DMS79 (cell line): ENCODE measurements around the gene LENG1.

Source experiments
- DNase-seq: peaks from one replicate; lab custom pipeline; 2025; lab: John Stamatoyannopoulos, UW

Gene LENG1

GRCh38 chr19:54164369-54165068 is 5.0 kb upstream of the LENG1 start:
- DNase-seq, result no peak

GRCh38 chr19:54162884-54163283 is 3.4 kb upstream of the LENG1 start:
- DNase-seq, result no peak

- DNase-seq, result peak; percentile 13
These were observed 2.8 kb upstream of the LENG1 start for GRCh38 chr19:54162241-54162805.

GRCh38 chr19:54160854-54161253 is 1.3 kb upstream of the LENG1 start:
- no peak for DNase-seq

GRCh38 chr19:54160182-54160811 is 776 bp upstream of the LENG1 start:
- DNase-seq, result peak; percentile 74

GRCh38 chr19:54158812-54159351 is 639 bp downstream of the LENG1 start:
- DNase-seq, result no peak

- no peak for DNase-seq
These were observed 2.6 kb downstream of the LENG1 start for GRCh38 chr19:54156953-54157352.

GRCh38 chr19:54156490-54156889 is 3.0 kb downstream of the LENG1 start:
- DNase-seq, result no peak

GRCh38 chr19:54155694-54156093 is 3.8 kb downstream of the LENG1 start:
- DNase-seq, result no peak

- DNase-seq, result no peak
These were observed 4.7 kb downstream of the LENG1 start for GRCh38 chr19:54154603-54155345.

GRCh38 chr19:54153731-54154326 is 5.7 kb downstream of the LENG1 start:
- no peak for DNase-seq

- DNase-seq, result no peak
These were observed 6.5 kb downstream of the LENG1 start for GRCh38 chr19:54152878-54153524.

- no peak for DNase-seq
These were observed 7.3 kb downstream of the LENG1 start for GRCh38 chr19:54152267-54152666.

GRCh38 chr19:54151362-54152035 is 8.0 kb downstream of the LENG1 start:
- DNase-seq, result no peak

- no peak for DNase-seq
These were observed 10.3 kb downstream of the LENG1 start for GRCh38 chr19:54149021-54149812.

GRCh38 chr19:54148158-54148557 is 11.4 kb downstream of the LENG1 start:
- no peak for DNase-seq

- no peak for DNase-seq
These were observed 11.8 kb downstream of the LENG1 start for GRCh38 chr19:54147676-54148075.

GRCh38 chr19:54145541-54146158 is 13.9 kb downstream of the LENG1 start:
- DNase-seq, result no peak

GRCh38 chr19:54142166-54142780 is 17.2 kb downstream of the LENG1 start:
- no peak for DNase-seq
